GM19193 (cell line): ENCODE results near the gene ZNF516.

Source experiments
- POLR2A ChIP-seq: IDR thresholded peaks from 4 replicates; pipeline ENCODE4 v1.6.1; 2011; ENCODE audit not compliant: insufficient read depth, insufficient read length; ENCODE audit errors: extremely low read depth

ZNF516 gene

GRCh38 chr18:76351961-76352581 lies 143.0 kb downstream of the ZNF516 start:
- TF ChIP-seq POLR2A: no peak

GRCh38 chr18:76350134-76351025 lies 144.7 kb downstream of the ZNF516 start:
- TF ChIP-seq POLR2A: no peak

- no peak for TF ChIP-seq POLR2A
Observed at GRCh38 chr18:76349067-76349715, 145.9 kb downstream of the ZNF516 start.

GRCh38 chr18:76348267-76349066 lies 146.6 kb downstream of the ZNF516 start:
- TF ChIP-seq POLR2A: no peak

- no peak for TF ChIP-seq POLR2A
Observed at GRCh38 chr18:76347341-76347740, 147.7 kb downstream of the ZNF516 start.

- no peak for TF ChIP-seq POLR2A
Observed at GRCh38 chr18:76346490-76347130, 148.4 kb downstream of the ZNF516 start.

GRCh38 chr18:76345901-76346300 lies 149.1 kb downstream of the ZNF516 start:
- no peak for TF ChIP-seq POLR2A

- no peak for TF ChIP-seq POLR2A
Observed at GRCh38 chr18:76343938-76344569, 151.0 kb downstream of the ZNF516 start.

- no peak for TF ChIP-seq POLR2A
Observed at GRCh38 chr18:76340410-76340809, 154.6 kb downstream of the ZNF516 start.

GRCh38 chr18:76339246-76339620 lies 155.8 kb downstream of the ZNF516 start:
- TF ChIP-seq POLR2A: no peak

- no peak for TF ChIP-seq POLR2A
Observed at GRCh38 chr18:76338619-76339245, 156.3 kb downstream of the ZNF516 start.

- no peak for TF ChIP-seq POLR2A
Observed at GRCh38 chr18:76338088-76338487, 157.0 kb downstream of the ZNF516 start.

GRCh38 chr18:76335859-76336640 lies 159.0 kb downstream of the ZNF516 start:
- TF ChIP-seq POLR2A: no peak
